ENCODE data around the gene ZNF445.
"Not testable (repeated sequence)": the region's sequence is repeated elsewhere in the genome, so short reads cannot be mapped to it uniquely, and the experiment has no call there.

DNA sequence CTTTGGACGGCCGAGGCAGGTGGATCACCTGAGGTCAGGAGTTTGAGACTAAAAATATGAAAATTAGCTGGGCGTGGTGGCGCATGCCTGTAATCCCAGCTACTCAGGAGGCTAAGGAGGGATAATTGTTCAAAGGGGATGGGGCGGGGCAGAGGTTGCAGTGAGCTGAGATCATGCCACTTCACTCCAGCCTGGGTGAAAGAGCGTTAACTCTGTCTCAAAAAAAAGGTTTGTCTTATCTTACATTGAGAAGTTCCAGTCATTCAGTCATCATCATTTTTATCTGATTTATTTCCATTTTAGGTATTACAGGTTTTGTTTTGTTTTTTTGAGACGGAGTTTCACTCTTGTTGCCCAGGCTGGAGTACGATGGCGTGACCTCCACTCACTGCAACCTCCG, 2.6 kb downstream of the ZNF445 start:
- TF ChIP-seq, protein P1, sequence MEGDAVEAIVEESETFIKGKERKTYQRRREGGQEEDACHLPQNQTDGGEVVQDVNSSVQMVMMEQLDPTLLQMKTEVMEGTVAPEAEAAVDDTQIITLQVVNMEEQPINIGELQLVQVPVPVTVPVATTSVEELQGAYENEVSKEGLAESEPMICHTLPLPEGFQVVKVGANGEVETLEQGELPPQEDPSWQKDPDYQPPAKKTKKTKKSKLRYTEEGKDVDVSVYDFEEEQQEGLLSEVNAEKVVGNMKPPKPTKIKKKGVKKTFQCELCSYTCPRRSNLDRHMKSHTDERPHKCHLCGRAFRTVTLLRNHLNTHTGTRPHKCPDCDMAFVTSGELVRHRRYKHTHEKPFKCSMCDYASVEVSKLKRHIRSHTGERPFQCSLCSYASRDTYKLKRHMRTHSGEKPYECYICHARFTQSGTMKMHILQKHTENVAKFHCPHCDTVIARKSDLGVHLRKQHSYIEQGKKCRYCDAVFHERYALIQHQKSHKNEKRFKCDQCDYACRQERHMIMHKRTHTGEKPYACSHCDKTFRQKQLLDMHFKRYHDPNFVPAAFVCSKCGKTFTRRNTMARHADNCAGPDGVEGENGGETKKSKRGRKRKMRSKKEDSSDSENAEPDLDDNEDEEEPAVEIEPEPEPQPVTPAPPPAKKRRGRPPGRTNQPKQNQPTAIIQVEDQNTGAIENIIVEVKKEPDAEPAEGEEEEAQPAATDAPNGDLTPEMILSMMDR (IDR thresholded peaks at IDR 0.05), result not testable (repeated sequence)
- TF ChIP-seq EZH2 (IDR thresholded peaks at IDR 0.05), result not testable (repeated sequence)

Data from neural progenitor cell (in vitro differentiated cells).